Measurements from ENCODE around the gene MAN2A1.

- no peak for TF ChIP-seq CTCF (IDR thresholded peaks at IDR 0.05)
- TF ChIP-seq JUN (IDR thresholded peaks at IDR 0.05), result no peak
- no peak for TF ChIP-seq CHD4 (IDR thresholded peaks at IDR 0.05; ENCODE audit: borderline replicate concordance)
- TF ChIP-seq HOXB13 (CRISPR knock-in tag; IDR thresholded peaks at IDR 0.05; ENCODE audit: low read depth), result no peak
- TF ChIP-seq EP300 (IDR thresholded peaks at IDR 0.05), result no peak
These were observed 32.0 kb downstream of the MAN2A1 start for GRCh38 chr5:109721741-109722140.
